Measurements from ENCODE around the gene NCOA7.

- no peak for TF ChIP-seq POLR2A (IDR thresholded peaks at IDR 0.05)
- no peak for TF ChIP-seq CTCF (IDR thresholded peaks at IDR 0.05)
Observed at GRCh38 chr6:125939026-125939425, 148.3 kb downstream of the NCOA7 start.

Data from testis (tissue), 2 donors.